SK-N-SH (cell line): Measurements from ENCODE around the gene PRPF4. TPM values are rescaled to one million over a fixed set of nuclear protein-coding genes. Genes with fewer than 3 reads are reported as not detected.

Source experiments
- CTCF ChIA-PET: fragments of 300-600, 350-600 bp; formaldehyde crosslinking; extraction: SDS; loops from one replicate; lab custom pipeline; 2021; lab: Yijun Ruan, JAX
- POLR2A ChIA-PET: fragments of 350-600 bp; sonication (Branson Sonifier 250); formaldehyde crosslinking; extraction: SDS; loops from one replicate; lab custom pipeline; 2020; ENCODE audit warnings: antibody characterized with exemption, inconsistent platforms; lab: Yijun Ruan, JAX
- DNase-seq: peaks from one replicate; pipeline ENCODE4 v3.0.0; 2012
- H2AFZ ChIP-seq: fragments of 200-600 bp; sonication (generic); 2 replicates; pipeline ENCODE4 v1.8.1; 2016; ENCODE audit warnings: antibody characterized with exemption, mild to moderate bottlenecking, low read depth
- H3F3A ChIP-seq: fragments of 200-600 bp; sonication (generic); replicated peaks from 2 replicates; pipeline ENCODE3; 2016; ENCODE audit warnings: antibody characterized with exemption, mild to moderate bottlenecking; ENCODE audit not compliant: insufficient read depth
- H3K27ac ChIP-seq, 2 experiments: fragments of 200-500 bp in 1 of 2; fragments of 200-600 bp in 1 of 2; sonication (Bioruptor generic) in 1 of 2; sonication (generic), shearing (Covaris generic) in 1 of 2; 2 replicates each; pipeline versions ENCODE4 v1.5.1 to v1.6.1; 2014 to 2016; ENCODE audit warnings: low read depth in 2 of 2, inconsistent platforms in 1 of 2, low read length in 1 of 2, mild to moderate bottlenecking in 1 of 2, mixed read lengths in 1 of 2
- H3K27me3 ChIP-seq: fragments of 200-600 bp; sonication (generic), shearing (Covaris generic); 2 replicates; pipeline ENCODE4 v1.6.1; 2016; ENCODE audit warnings: mixed run types; ENCODE audit not compliant: insufficient read depth
- H3K36me3 ChIP-seq, 2 experiments: fragments of 200-500 bp in 1 of 2; fragments of 200-600 bp in 1 of 2; sonication (Bioruptor generic) in 1 of 2; sonication (generic) in 1 of 2; replicated peaks in 1 of 2; 2 replicates each; pipeline versions ENCODE3 to v1.5.1; 2014 to 2016; ENCODE audit warnings: low read length in 1 of 2, mild to moderate bottlenecking in 1 of 2; ENCODE audit not compliant: insufficient read depth in 2 of 2, control insufficient read depth in 1 of 2
- H3K4me1 ChIP-seq, 2 experiments: fragments of 200-500 bp in 1 of 2; fragments of 200-600 bp in 1 of 2; sonication (Bioruptor generic) in 1 of 2; sonication (generic), shearing (Covaris generic) in 1 of 2; 2 replicates each; pipeline versions ENCODE4 v1.5.1 to v1.6.1; 2014 to 2016; ENCODE audit warnings: low read depth in 1 of 2, low read length in 1 of 2, mixed run types in 1 of 2; ENCODE audit not compliant: insufficient read depth in 2 of 2, control insufficient read depth in 1 of 2
- H3K4me2 ChIP-seq: fragments of 200-600 bp; sonication (generic), shearing (Covaris generic); 2 replicates; pipeline ENCODE4 v1.6.1; 2017; ENCODE audit warnings: mixed run types
- H3K4me3 ChIP-seq, 2 experiments: fragments of 200-500 bp in 1 of 2; fragments of 200-600 bp in 1 of 2; sonication (Bioruptor generic) in 1 of 2; sonication (generic), shearing (Covaris generic) in 1 of 2; 2 replicates each; pipeline versions ENCODE4 v1.5.1 to v1.8.1; 2014 to 2016; ENCODE audit warnings: low read depth in 2 of 2, inconsistent platforms in 1 of 2, low read length in 1 of 2, mild to moderate bottlenecking in 1 of 2, mixed read lengths in 1 of 2, moderate library complexity in 1 of 2
- H3K79me2 ChIP-seq: fragments of 200-600 bp; sonication (generic); 2 replicates; pipeline ENCODE4 v1.8.1; 2017; ENCODE audit warnings: mild to moderate bottlenecking; ENCODE audit not compliant: insufficient read depth
- H3K9ac ChIP-seq: fragments of 200-600 bp; sonication (generic); 2 replicates; pipeline ENCODE4 v1.6.1; 2017; ENCODE audit warnings: mixed run types
- H3K9me2 ChIP-seq: fragments of 200-600 bp; sonication (generic); 2 replicates; pipeline ENCODE4 v1.6.1; 2017; ENCODE audit warnings: mixed run types
- H3K9me3 ChIP-seq: fragments of 200-600 bp; sonication (generic); 2 replicates; pipeline ENCODE4 v1.6.1; 2017; ENCODE audit warnings: mixed run types, mild to moderate bottlenecking, moderate library complexity
- H4K20me1 ChIP-seq: fragments of 200-600 bp; sonication (generic); 2 replicates; pipeline ENCODE4 v1.6.1; 2017; ENCODE audit warnings: mild to moderate bottlenecking, mixed run types; ENCODE audit not compliant: insufficient read depth
- CHD2 ChIP-seq: fragments of 150-350 bp; IDR thresholded peaks from 2 replicates; pipeline ENCODE4 v1.6.1; 2018; ENCODE audit warnings: low read length; ENCODE audit not compliant: partially characterized antibody
- ELF1 ChIP-seq: IDR thresholded peaks from 2 replicates; pipeline ENCODE4 v1.4.0; 2012
- EZH2phosphoT487 ChIP-seq: fragments of 200-600 bp; sonication (generic); IDR thresholded peaks from 2 replicates; pipeline ENCODE4 v1.6.1; 2017; ENCODE audit warnings: low read depth, mixed run types, mild to moderate bottlenecking, antibody characterized with exemption, moderate library complexity, borderline replicate concordance
- FOSL2 ChIP-seq: IDR thresholded peaks from 2 replicates; pipeline ENCODE4 v1.4.0; 2012; ENCODE audit warnings: low read depth, mild to moderate bottlenecking, moderate library complexity, borderline replicate concordance
- FOXJ3 ChIP-seq: sonication (generic); formaldehyde crosslinking; IDR thresholded peaks from 2 replicates; pipeline ENCODE4 v1.5.1; 2020; ENCODE audit warnings: mild to moderate bottlenecking, missing genetic modification reagents
- GABPA ChIP-seq: IDR thresholded peaks from 2 replicates; pipeline ENCODE4 v1.4.0; 2012; ENCODE audit warnings: low read depth, mild to moderate bottlenecking
- GATA2 ChIP-seq: sonication (generic); formaldehyde crosslinking; IDR thresholded peaks from 2 replicates; pipeline ENCODE4 v1.5.0; 2020; ENCODE audit warnings: mild to moderate bottlenecking, missing genetic modification reagents
- JUND ChIP-seq: IDR thresholded peaks from 2 replicates; pipeline ENCODE4 v1.4.0; 2012
- MEF2A ChIP-seq: IDR thresholded peaks from 2 replicates; pipeline ENCODE4 v1.4.0; 2012; ENCODE audit warnings: low read depth, borderline replicate concordance
- MXI1 ChIP-seq: IDR thresholded peaks from 2 replicates; pipeline ENCODE4 v1.6.1; 2012; ENCODE audit warnings: mild to moderate bottlenecking, low read depth, low read length, improper control_type of control experiment
- RAD21 ChIP-seq: IDR thresholded peaks from 2 replicates; pipeline ENCODE4 v1.6.1; 2012; ENCODE audit warnings: mild to moderate bottlenecking, low read length
- REST ChIP-seq: IDR thresholded peaks from 2 replicates; pipeline ENCODE4 v1.6.1; 2012; ENCODE audit warnings: mild to moderate bottlenecking, low read depth, low read length, moderate library complexity
- SIN3A ChIP-seq: IDR thresholded peaks from 2 replicates; pipeline ENCODE4 v1.6.1; 2012; ENCODE audit warnings: low read depth, mild to moderate bottlenecking, low read length, moderate library complexity, borderline replicate concordance
- SMC3 ChIP-seq: IDR thresholded peaks from 2 replicates; pipeline ENCODE4 v1.6.1; 2012; ENCODE audit warnings: low read depth, low read length, improper control_type of control experiment
- TAF1 ChIP-seq: IDR thresholded peaks from 2 replicates; pipeline ENCODE4 v1.6.1; 2012; ENCODE audit warnings: low read depth, mild to moderate bottlenecking, low read length, moderate library complexity, borderline replicate concordance
- TCF12 ChIP-seq: IDR thresholded peaks from 2 replicates; pipeline ENCODE4 v1.4.0; 2012
- TEAD4 ChIP-seq: IDR thresholded peaks from 2 replicates; pipeline ENCODE4 v1.4.0; 2012; ENCODE audit warnings: mild to moderate bottlenecking, borderline replicate concordance; ENCODE audit not compliant: insufficient read depth
- USF2 ChIP-seq: fragments of 150-350 bp; IDR thresholded peaks from 2 replicates; pipeline ENCODE4 v1.6.1; 2017; ENCODE audit warnings: antibody characterized with exemption, low read length, low read depth, borderline replicate concordance
- ZBTB33 ChIP-seq: IDR thresholded peaks from 2 replicates; pipeline ENCODE4 v1.4.0; 2012; ENCODE audit warnings: low read depth, borderline replicate concordance
- WGBS: methylation state at CpG from one replicate; pipeline ENCODE4 v1.1.6; 2017; ENCODE audit warnings: low lambda C conversion rate; 5-methylcytosine and 5-hydroxymethylcytosine counted together
- polyA plus RNA-seq, 3 experiments: library from polyadenylated mRNA; depleted of rRNA; stranded (reverse); fragments of >200 nt; gene quantifications; 2 replicates each; pipeline ENCODE4 v1.2.3, GENCODE V29; 2012
- TF ChIP-seq, protein P1 (sequence below): IDR thresholded peaks from 2 replicates; pipeline ENCODE4 v1.4.0; 2012; ENCODE audit warnings: low read depth, borderline replicate concordance

PRPF4 gene
- polyA plus RNA-seq, 1 of the 3 experiments (the other 2 are of a cell fraction) = 23.2 TPM

DNA sequence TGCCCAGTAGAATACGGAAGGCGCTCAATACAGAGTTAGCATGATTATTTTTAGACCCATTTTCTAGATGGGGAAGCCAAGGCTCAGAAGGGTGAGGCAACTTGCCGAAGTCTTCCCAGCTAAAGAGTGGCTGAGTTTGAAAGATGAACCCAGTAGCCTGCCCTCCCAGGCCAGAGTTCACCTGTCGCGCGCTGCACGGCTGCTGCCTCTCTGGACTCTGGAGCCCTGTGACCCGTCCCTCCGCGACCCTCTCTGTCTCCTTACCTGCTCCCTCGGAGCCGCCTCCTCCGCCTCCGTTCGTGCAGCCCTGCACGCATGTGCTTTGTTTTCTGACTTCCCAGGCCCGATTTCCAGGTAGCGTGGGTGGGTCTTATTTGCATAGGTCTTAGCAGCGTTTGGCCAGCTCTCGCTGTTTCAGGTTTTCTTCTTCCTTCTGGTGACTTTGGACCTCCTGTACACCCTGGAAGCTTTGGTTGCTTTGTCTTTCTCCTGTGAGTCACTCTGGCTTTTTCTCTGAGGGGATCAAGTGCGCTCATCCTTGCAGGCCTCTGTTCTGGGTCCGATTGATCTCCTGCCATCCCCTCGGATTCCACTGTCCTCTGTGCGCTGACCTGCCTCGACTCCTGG, 27.4 kb downstream of the PRPF4 start, which contains the start of gene RNF183:
RNF183 (minus strand) TSS at position 585 of the 627 bp plus-strand sequence. CDS start 5,192 bp downstream, outside the sequence.
- no peaks in the 10 kb centered on the region for H3K36me3 ChIP-seq
- no peak within 1 kb of the TSS for H3K27ac ChIP-seq
- no peak for DNase-seq
- H3K9me2 ChIP-seq = no peaks in the 10 kb centered on the region
- no peaks in the 10 kb centered on the region for H3K79me2 ChIP-seq
- ChIA-PET CTCF (no interaction called here), POLR2A (no interaction called here)
- H3K4me2 ChIP-seq = no peak within 1 kb of the TSS
- H3K27me3 ChIP-seq = no peaks in the 10 kb centered on the region
- H3K9me3 ChIP-seq = no peaks in the 10 kb centered on the region
- 82% methylated on average over 25 of the region's 25 CpGs for WGBS
- no peak within 1 kb of the TSS for H2AFZ ChIP-seq
- H3K4me3 ChIP-seq = no peak within 1 kb of the TSS
- TF ChIP-seq MXI1 (no peak), FOSL2 (no peak), ELF1 (no peak), TEAD4 (no peak), GATA2 (no peak), USF2 (no peak), CHD2 (no peak), ZBTB33 (no peak), TAF1 (no peak), SIN3A (no peak), GABPA (no peak), FOXJ3 (CRISPR knock-in tag) (no peak), JUND (no peak), RAD21 (no peak), MEF2A (no peak), TCF12 (no peak), EZH2phosphoT487 (no peak), REST (no peak), SMC3 (no peak)
- TF ChIP-seq, protein P1, sequence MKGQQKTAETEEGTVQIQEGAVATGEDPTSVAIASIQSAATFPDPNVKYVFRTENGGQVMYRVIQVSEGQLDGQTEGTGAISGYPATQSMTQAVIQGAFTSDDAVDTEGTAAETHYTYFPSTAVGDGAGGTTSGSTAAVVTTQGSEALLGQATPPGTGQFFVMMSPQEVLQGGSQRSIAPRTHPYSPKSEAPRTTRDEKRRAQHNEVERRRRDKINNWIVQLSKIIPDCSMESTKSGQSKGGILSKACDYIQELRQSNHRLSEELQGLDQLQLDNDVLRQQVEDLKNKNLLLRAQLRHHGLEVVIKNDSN = no peak
- H4K20me1 ChIP-seq = no peaks in the 10 kb centered on the region
- H3F3A ChIP-seq = no peaks in the 10 kb centered on the region
- H3K9ac ChIP-seq = no peak within 1 kb of the TSS
- H3K4me1 ChIP-seq = no peaks in the 10 kb centered on the region
